ENCODE results near the gene SMU1. TPM values are rescaled to one million over a fixed set of nuclear protein-coding genes. Genes with fewer than 3 reads are reported as not detected.

Gene SMU1
- total RNA-seq, 1 donor from 2014 or later: 22.9 TPM

DNA sequence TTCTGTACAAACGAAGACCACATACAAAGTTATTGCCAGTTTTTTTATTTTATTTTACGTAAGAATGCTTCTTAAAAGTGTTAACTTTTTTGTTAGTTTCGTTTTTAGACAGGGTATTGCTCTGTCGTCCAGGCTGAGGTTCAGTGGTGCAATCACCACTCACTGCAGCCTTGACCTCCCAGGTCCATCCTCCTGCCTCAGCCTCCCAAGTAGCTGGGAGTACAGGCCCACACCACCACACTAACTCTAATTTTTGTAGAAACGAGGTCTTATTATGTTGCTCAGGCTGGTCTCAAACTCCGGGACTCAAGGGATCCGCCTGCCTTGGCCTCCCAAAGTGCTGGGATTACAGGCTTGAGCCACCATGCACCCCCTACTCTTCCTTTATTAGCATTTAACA is 53.7 kb downstream of the SMU1 start:
- FAIRE-seq (no peak), DNase-seq (ENCODE audit: low read depth) (no peak)
- H3K9me3 Mint-ChIP-seq (ENCODE audit: unreplicated experiment): no peaks in the 10 kb centered on the region
- peaks cover 3% of the 10 kb centered on the region for H3K36me3 ChIP-seq (ENCODE audit: insufficient read depth, low read length)
- H3K4me1 Mint-ChIP-seq (ENCODE audit: low read depth, unreplicated experiment): peaks cover 20% of the 10 kb centered on the region
- peaks cover 22% of the 10 kb centered on the region for H4K20me1 ChIP-seq (ENCODE audit: insufficient read depth, low read length)
- peaks cover 68% of the 10 kb centered on the region for H3K79me2 ChIP-seq (ENCODE audit: insufficient read depth, low read length)
- no peak overlapping the region for H3K27ac ChIP-seq (ENCODE audit: low read depth, low read length)
- H3K4me1 ChIP-seq (ENCODE audit: insufficient read depth, low read length): peaks cover 12% of the 10 kb centered on the region
- no peak overlapping the region for H3K27ac Mint-ChIP-seq (ENCODE audit: unreplicated experiment)
- H3K36me3 Mint-ChIP-seq (ENCODE audit: low read depth, unreplicated experiment): peaks cover 14% of the 10 kb centered on the region
- peak overlapping the region; percentile 94 for H3K4me2 ChIP-seq (ENCODE audit: low read length)
- peak overlapping the region; percentile 60 for H3K4me3 Mint-ChIP-seq (ENCODE audit: unreplicated experiment)
- H3K4me3 ChIP-seq (ENCODE audit: insufficient read depth, low read depth, low read length): no peak overlapping the region
- no peak overlapping the region for H2AFZ ChIP-seq (ENCODE audit: low read depth, low read length)
- TF ChIP-seq EZH2 (IDR thresholded peaks at IDR 0.05; ENCODE audit: insufficient read depth, low read length) (no peak), CTCF (IDR thresholded peaks at IDR 0.05; ENCODE audit: insufficient read depth, low read depth, low read length) (no peak)
- no peak overlapping the region for H3K9ac ChIP-seq (ENCODE audit: low read length)
- H3K27me3 Mint-ChIP-seq (ENCODE audit: low read depth, unreplicated experiment): no peaks in the 10 kb centered on the region
- no peaks in the 10 kb centered on the region for H3K27me3 ChIP-seq (ENCODE audit: insufficient read depth, low read length)
- no peaks in the 10 kb centered on the region for H3K9me3 ChIP-seq (ENCODE audit: insufficient read depth, low read depth, low read length)

DNA sequence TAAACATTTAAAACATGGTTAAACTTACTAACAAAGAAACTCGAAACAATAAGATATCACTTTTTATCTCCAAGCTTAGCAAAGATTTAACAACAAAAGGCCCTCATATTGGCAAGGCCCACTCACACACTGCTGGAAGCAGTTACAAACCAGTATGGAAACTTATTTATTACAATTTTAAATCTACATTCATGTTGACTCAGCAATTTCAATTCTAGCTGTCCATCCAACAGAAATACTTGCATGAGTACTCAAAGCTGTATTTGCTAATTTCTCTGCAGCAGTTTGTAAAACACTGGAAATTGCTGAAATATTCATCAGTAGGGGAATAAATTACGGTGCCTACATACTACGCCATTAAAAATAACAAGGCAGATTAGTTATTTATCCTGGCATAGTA is 54.2 kb downstream of the SMU1 start:
- Histone ChIP-seq H3K79me2 (ENCODE audit: insufficient read depth, low read length) (peaks cover 67% of the 10 kb centered on the region), H2AFZ (ENCODE audit: low read depth, low read length) (no peak overlapping the region), H3K27ac (ENCODE audit: low read depth, low read length) (no peak overlapping the region), H3K4me1 (ENCODE audit: insufficient read depth, low read length) (peaks cover 12% of the 10 kb centered on the region), H3K4me3 (ENCODE audit: insufficient read depth, low read depth, low read length) (no peak overlapping the region), H4K20me1 (ENCODE audit: insufficient read depth, low read length) (peaks cover 17% of the 10 kb centered on the region), H3K9me3 (ENCODE audit: insufficient read depth, low read depth, low read length) (no peaks in the 10 kb centered on the region), H3K9ac (ENCODE audit: low read length) (no peak overlapping the region), H3K27me3 (ENCODE audit: insufficient read depth, low read length) (no peaks in the 10 kb centered on the region), H3K36me3 (ENCODE audit: insufficient read depth, low read length) (peaks cover 3% of the 10 kb centered on the region), H3K4me2 (ENCODE audit: low read length) (no peak overlapping the region)
- no peak for DNase-seq (ENCODE audit: low read depth)
- FAIRE-seq: no peak
- no peak overlapping the region for H3K4me3 Mint-ChIP-seq (ENCODE audit: unreplicated experiment)
- peak overlapping the region; percentile 29 for H3K27ac Mint-ChIP-seq (ENCODE audit: unreplicated experiment)
- H3K27me3 Mint-ChIP-seq (ENCODE audit: low read depth, unreplicated experiment): no peaks in the 10 kb centered on the region
- TF ChIP-seq CTCF (IDR thresholded peaks at IDR 0.05; ENCODE audit: insufficient read depth, low read depth, low read length) (no peak), EZH2 (IDR thresholded peaks at IDR 0.05; ENCODE audit: insufficient read depth, low read length) (no peak)
- H3K4me1 Mint-ChIP-seq (ENCODE audit: low read depth, unreplicated experiment): peaks cover 20% of the 10 kb centered on the region
- no peaks in the 10 kb centered on the region for H3K9me3 Mint-ChIP-seq (ENCODE audit: unreplicated experiment)
- H3K36me3 Mint-ChIP-seq (ENCODE audit: low read depth, unreplicated experiment): peaks cover 14% of the 10 kb centered on the region

DNA sequence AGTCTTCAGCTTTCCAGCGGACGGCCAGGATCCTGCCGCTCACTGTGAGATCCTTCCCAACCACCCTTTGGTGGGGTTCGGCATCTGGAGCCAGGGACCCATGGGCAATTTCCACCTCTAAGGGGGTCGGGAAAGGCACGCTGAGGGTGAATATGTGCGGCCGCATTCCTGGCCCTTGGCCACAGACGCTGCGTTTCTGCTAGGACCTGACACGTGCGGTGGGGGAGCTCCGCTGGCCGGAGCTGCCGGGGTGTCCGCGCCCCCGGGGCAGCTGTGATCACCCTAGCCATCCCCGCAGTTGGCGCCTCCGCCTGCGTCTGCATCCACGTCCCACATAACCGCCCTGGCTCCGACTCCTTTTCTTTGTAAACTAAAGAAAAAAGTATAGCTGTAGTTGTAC is 56.7 kb downstream of the SMU1 start:
- Histone ChIP-seq H3K36me3 (ENCODE audit: insufficient read depth, low read length) (no peaks in the 10 kb centered on the region), H3K27me3 (ENCODE audit: insufficient read depth, low read length) (no peaks in the 10 kb centered on the region), H3K4me1 (ENCODE audit: insufficient read depth, low read length) (peaks cover 4% of the 10 kb centered on the region), H3K9me3 (ENCODE audit: insufficient read depth, low read depth, low read length) (no peaks in the 10 kb centered on the region), H3K79me2 (ENCODE audit: insufficient read depth, low read length) (peaks cover 43% of the 10 kb centered on the region), H3K4me2 (ENCODE audit: low read length) (no peak overlapping the region), H3K9ac (ENCODE audit: low read length) (no peak overlapping the region), H2AFZ (ENCODE audit: low read depth, low read length) (no peak overlapping the region), H3K27ac (ENCODE audit: low read depth, low read length) (no peak overlapping the region), H3K4me3 (ENCODE audit: insufficient read depth, low read depth, low read length) (no peak overlapping the region), H4K20me1 (ENCODE audit: insufficient read depth, low read length) (no peaks in the 10 kb centered on the region)
- H3K4me3 Mint-ChIP-seq (ENCODE audit: unreplicated experiment): no peak overlapping the region
- FAIRE-seq (no peak), DNase-seq (ENCODE audit: low read depth) (no peak)
- H3K9me3 Mint-ChIP-seq (ENCODE audit: unreplicated experiment): no peaks in the 10 kb centered on the region
- H3K27ac Mint-ChIP-seq (ENCODE audit: unreplicated experiment): no peak overlapping the region
- no peaks in the 10 kb centered on the region for H3K27me3 Mint-ChIP-seq (ENCODE audit: low read depth, unreplicated experiment)
- TF ChIP-seq EZH2 (IDR thresholded peaks at IDR 0.05; ENCODE audit: insufficient read depth, low read length) (no peak), CTCF (IDR thresholded peaks at IDR 0.05; ENCODE audit: insufficient read depth, low read depth, low read length) (no peak)
- peaks cover 15% of the 10 kb centered on the region for H3K4me1 Mint-ChIP-seq (ENCODE audit: low read depth, unreplicated experiment)
- peaks cover 6% of the 10 kb centered on the region for H3K36me3 Mint-ChIP-seq (ENCODE audit: low read depth, unreplicated experiment)
